IMR-90 (cell line): ENCODE measurements around the gene CNIH2. TPM values are rescaled to one million over a fixed set of nuclear protein-coding genes. Genes with fewer than 3 reads are reported as not detected.

Experiments
- ATAC-seq: fragments of 200-7000 bp; cut with Tn5 transposase; 2 replicates; pipeline ENCODE4 v1.9.1; 2020; ENCODE audit warnings: low read depth, mild to moderate bottlenecking, moderate library complexity
- BruUV-seq: library from RNA; stranded (reverse); fragments of 400-500 nt; replicated peaks from 2 replicates; lab custom pipeline; 2021; lab: Mats Ljungman, UMichigan
- CTCF ChIA-PET: fragments of 300-600 bp; formaldehyde crosslinking; extraction: SDS; loops from one replicate; lab custom pipeline; 2021; ENCODE audit warnings: antibody characterized with exemption; lab: Yijun Ruan, JAX
- POLR2A ChIA-PET: fragments of 300-600 bp; sonication (Branson Sonifier 250); formaldehyde crosslinking; loops from one replicate; lab custom pipeline; 2022; ENCODE audit warnings: antibody characterized with exemption; ENCODE audit not compliant: unreplicated experiment; lab: Charles Lee
- DNase-seq: peaks from one replicate; pipeline ENCODE4 v3.0.0; 2013
- H2AFZ ChIP-seq: replicated peaks from 2 replicates; pipeline ENCODE3; 2013; ENCODE audit warnings: low read length, mild to moderate bottlenecking; ENCODE audit not compliant: poor library complexity
- H2AK5ac ChIP-seq: 2 replicates; pipeline ENCODE4 v1.6.1; 2013; ENCODE audit warnings: low read depth, low read length, inconsistent platforms
- H2AK9ac ChIP-seq: replicated peaks from 2 replicates; pipeline ENCODE3; 2013; ENCODE audit warnings: mild to moderate bottlenecking, low read depth, low read length, moderate library complexity; ENCODE audit not compliant: poor library complexity
- H2BK120ac ChIP-seq: 2 replicates; pipeline ENCODE4 v1.6.1; 2013; ENCODE audit warnings: low read depth, low read length, inconsistent platforms
- H2BK15ac ChIP-seq: 3 replicates; pipeline ENCODE4 v1.6.1; 2013; ENCODE audit warnings: low read depth, low read length, inconsistent platforms
- H2BK20ac ChIP-seq: 2 replicates; pipeline ENCODE4 v1.6.1; 2013; ENCODE audit warnings: low read depth, mild to moderate bottlenecking, inconsistent platforms, low read length, moderate library complexity
- H2BK5ac ChIP-seq: 2 replicates; pipeline ENCODE4 v1.6.1; 2013; ENCODE audit warnings: mild to moderate bottlenecking, low read depth, low read length, inconsistent platforms; ENCODE audit not compliant: poor library complexity, severe bottlenecking
- H3K14ac ChIP-seq: replicated peaks from 2 replicates; pipeline ENCODE4 v1.6.1; 2013; ENCODE audit warnings: low read depth, low read length, inconsistent platforms
- H3K18ac ChIP-seq: 2 replicates; pipeline ENCODE4 v1.6.1; 2013; ENCODE audit warnings: low read depth, low read length, control low read depth
- H3K23ac ChIP-seq: 2 replicates; pipeline ENCODE4 v1.6.1; 2013; ENCODE audit warnings: low read depth, low read length, inconsistent platforms
- H3K27ac ChIP-seq: 2 replicates; pipeline ENCODE4 v1.5.1; 2013; ENCODE audit warnings: mild to moderate bottlenecking, control low read depth, low read length; ENCODE audit not compliant: insufficient read depth
- H3K27me3 ChIP-seq: 2 replicates; pipeline ENCODE4 v1.6.1; 2013; ENCODE audit warnings: low read length; ENCODE audit not compliant: control insufficient read depth, insufficient read depth
- H3K36me3 ChIP-seq: 2 replicates; pipeline ENCODE4 v1.6.1; 2013; ENCODE audit warnings: low read length, mixed read lengths; ENCODE audit not compliant: control insufficient read depth, insufficient read depth
- H3K4ac ChIP-seq: 2 replicates; pipeline ENCODE4 v1.6.1; 2013; ENCODE audit warnings: low read depth, low read length, inconsistent platforms
- H3K4me1 ChIP-seq: 2 replicates; pipeline ENCODE4 v1.6.1; 2013; ENCODE audit warnings: low read length, mixed read lengths; ENCODE audit not compliant: control insufficient read depth, insufficient read depth
- H3K4me2 ChIP-seq: 2 replicates; pipeline ENCODE4 v1.6.1; 2013; ENCODE audit warnings: low read depth, mild to moderate bottlenecking, control low read depth, low read length, moderate library complexity
- H3K4me3 ChIP-seq: 2 replicates; pipeline ENCODE4 v1.5.1; 2013; ENCODE audit warnings: low read depth, mild to moderate bottlenecking, control low read depth, low read length, moderate library complexity; ENCODE audit not compliant: insufficient read depth
- H3K56ac ChIP-seq: 2 replicates; pipeline ENCODE4 v1.6.1; 2013; ENCODE audit warnings: low read length, inconsistent platforms; ENCODE audit not compliant: insufficient read depth; ENCODE audit errors: extremely low read depth
- H3K79me1 ChIP-seq, 2 experiments: 2 replicates each; pipeline ENCODE4 v1.6.1; 2013; ENCODE audit warnings: low read length in 2 of 2, inconsistent platforms in 1 of 2, low read depth in 1 of 2
- H3K9ac ChIP-seq: 2 replicates; pipeline ENCODE4 v1.6.1; 2013; ENCODE audit warnings: low read depth, low read length, control low read depth
- H3K9me1 ChIP-seq: 2 replicates; pipeline ENCODE4 v1.6.1; 2013; ENCODE audit warnings: low read length, inconsistent platforms; ENCODE audit not compliant: insufficient read depth
- H3K9me3 ChIP-seq: 2 replicates; pipeline ENCODE4 v1.6.1; 2013; ENCODE audit warnings: low read length; ENCODE audit not compliant: control insufficient read depth, insufficient read depth
- H4K20me1 ChIP-seq: 2 replicates; pipeline ENCODE4 v1.6.1; 2013; ENCODE audit warnings: low read length, inconsistent platforms; ENCODE audit not compliant: insufficient read depth
- H4K5ac ChIP-seq: 2 replicates; pipeline ENCODE4 v1.6.1; 2013; ENCODE audit warnings: mild to moderate bottlenecking, low read depth, low read length, control low read depth
- H4K8ac ChIP-seq, 2 experiments: 2 replicates each; pipeline ENCODE4 v1.6.1; 2013; ENCODE audit warnings: low read depth in 2 of 2, low read length in 2 of 2, control low read depth in 1 of 2, inconsistent platforms in 1 of 2
- H4K91ac ChIP-seq: 2 replicates; pipeline ENCODE4 v1.6.1; 2013; ENCODE audit warnings: low read depth, low read length, inconsistent platforms; ENCODE audit not compliant: insufficient read depth
- BHLHE40 ChIP-seq: fragments of 150-350 bp; IDR thresholded peaks from 2 replicates; pipeline ENCODE4 v1.6.1; 2016; ENCODE audit warnings: mild to moderate bottlenecking, low read depth, low read length
- CEBPB ChIP-seq: IDR thresholded peaks from 2 replicates; pipeline ENCODE4 v1.6.1; 2012; ENCODE audit warnings: low read depth, low read length, improper control_type of control experiment
- CHD1 ChIP-seq: IDR thresholded peaks from 2 replicates; pipeline ENCODE4 v1.6.1; 2012; ENCODE audit warnings: low read depth, low read length, improper control_type of control experiment
- FOS ChIP-seq: fragments of 150-350 bp; IDR thresholded peaks from 2 replicates; pipeline ENCODE4 v1.6.1; 2016; ENCODE audit warnings: low read depth, low read length
- MAZ ChIP-seq: IDR thresholded peaks from 2 replicates; pipeline ENCODE4 v1.6.1; 2012; ENCODE audit warnings: low read depth, mild to moderate bottlenecking, low read length, improper control_type of control experiment, moderate library complexity, borderline replicate concordance
- MXI1 ChIP-seq: IDR thresholded peaks from 2 replicates; pipeline ENCODE4 v1.6.1; 2012; ENCODE audit warnings: low read depth, mild to moderate bottlenecking, low read length, moderate library complexity, borderline replicate concordance
- NFE2L2 ChIP-seq: fragments of 150-350 bp; IDR thresholded peaks from 2 replicates; pipeline ENCODE4 v1.6.1; 2016; ENCODE audit warnings: low read depth, mild to moderate bottlenecking, low read length
- POLR2A ChIP-seq: IDR thresholded peaks from 2 replicates; pipeline ENCODE4 v1.6.1; 2012; ENCODE audit warnings: mild to moderate bottlenecking, low read depth, low read length
- RAD21 ChIP-seq: IDR thresholded peaks from 2 replicates; pipeline ENCODE4 v1.6.1; 2012; ENCODE audit warnings: low read length, improper control_type of control experiment
- RCOR1 ChIP-seq: IDR thresholded peaks from 2 replicates; pipeline ENCODE4 v1.6.1; 2012; ENCODE audit warnings: mild to moderate bottlenecking, low read length, improper control_type of control experiment; ENCODE audit not compliant: insufficient replicate concordance
- RFX5 ChIP-seq: IDR thresholded peaks from 2 replicates; pipeline ENCODE4 v1.8.0; 2012; ENCODE audit warnings: low read depth, mild to moderate bottlenecking, low read length, moderate library complexity
- SMC3 ChIP-seq: fragments of 150-350 bp; IDR thresholded peaks from 2 replicates; pipeline ENCODE4 v1.6.1; 2016; ENCODE audit warnings: low read depth, mild to moderate bottlenecking, antibody characterized with exemption, low read length, moderate library complexity
- WGBS, 2 experiments: methylation state at CpG; one replicate each; pipeline versions ENCODE4 v1.1.5 to v1.1.7; 2013; ENCODE audit warnings: missing lambda C conversion rate in 2 of 2; ENCODE audit not compliant: insufficient read length in 1 of 2; ENCODE audit errors: extremely low coverage in 2 of 2; 5-methylcytosine and 5-hydroxymethylcytosine counted together
- dilution Hi-C: fragments of 300-500 bp; cut with HindIII; formaldehyde crosslinking; loops from one replicate; pipeline ENCODE4 v1.14.3; 2018; ENCODE audit warnings: low sequenced_read_pairs; ENCODE audit not compliant: unreplicated experiment
- in situ Hi-C: fragments of 300-500 bp; cut with MboI; formaldehyde crosslinking; loops from 3 replicates; pipeline ENCODE4 v1.14.3; 2019; ENCODE audit warnings: low sequenced_read_pairs, inconsistent platforms, mixed read lengths
- intact Hi-C: fragments of 100-400 bp; cut with micrococcal nuclease; formaldehyde crosslinking; loops from 2 replicates; pipeline ENCODE4 v1.10.0; 2022
- polyA plus RNA-seq, 3 experiments: library from polyadenylated mRNA; depleted of rRNA; stranded (reverse); fragments of >200 nt; gene quantifications; 2 replicates each; pipeline ENCODE4 v1.2.3, GENCODE V29; 2012; ENCODE audit warnings: low replicate concordance in 1 of 3
- total RNA-seq: library from RNA; depleted of rRNA; stranded (reverse); fragments of >200 nt; gene quantifications from 2 replicates; pipeline ENCODE4 v1.2.3, GENCODE V29; 2012

CNIH2 gene
- total and polyA plus RNA-seq, 2 of the 4 experiments (the other 2 are of a cell fraction): 0.54 to 3.4 TPM

DNA sequence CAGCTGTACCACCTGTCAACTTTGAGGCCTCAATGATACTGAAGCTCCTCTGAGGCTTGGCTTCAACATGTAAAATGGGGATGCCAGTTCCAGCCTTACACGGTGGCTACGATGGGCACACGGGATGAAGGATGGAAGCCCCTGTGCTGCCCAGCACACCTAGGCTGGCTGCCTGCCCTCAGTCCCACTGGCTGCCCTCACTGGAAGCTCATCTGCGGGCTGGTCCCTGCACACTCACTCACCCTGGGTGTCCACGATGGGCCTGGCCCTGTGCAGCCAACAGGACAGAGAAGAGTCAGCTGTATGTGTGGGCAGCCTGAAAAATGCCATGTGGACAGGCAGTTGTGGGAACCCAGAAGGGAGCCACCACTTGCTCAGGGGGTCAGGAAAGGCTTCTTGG is 8.7 kb downstream of the CNIH2 start:
- Histone ChIP-seq H3K4ac (0 out of 2 replicates have a peak overlapping the region, but pooled peaks have one; percentile 9), H4K91ac (no peak overlapping the region), H2BK5ac (no peak overlapping the region), H3K56ac (no peak overlapping the region), H3K36me3 (peaks cover 16% of the 10 kb centered on the region; the same call in 1 of the 2 replicates), H3K14ac (no peak overlapping the region), H4K5ac (no peak overlapping the region), H3K23ac (peak overlapping the region; percentile 31; the same call in 1 of the 2 replicates), H3K18ac (no peak overlapping the region), H4K8ac (no peak overlapping the region), H2BK15ac (no peak overlapping the region), H3K79me1 (peaks cover 15 to 44% of the 10 kb centered on the region in 2 experiments; a peak in 3 of 4 replicates), H2AK5ac (0 out of 2 replicates have a peak overlapping the region, but pooled peaks have one; percentile 15), H3K9me3 (no peaks in the 10 kb centered on the region), H4K20me1 (peaks cover 30% of the 10 kb centered on the region), H3K27me3 (peaks cover 7% of the 10 kb centered on the region), H3K9ac (no peak overlapping the region), H3K27ac (no peak overlapping the region), H2BK20ac (no peak overlapping the region), H3K4me1 (peaks cover 13% of the 10 kb centered on the region), H2BK120ac (no peak overlapping the region), H3K4me3 (no peak overlapping the region), H3K4me2 (no peak overlapping the region), H2AFZ (peak overlapping the region; percentile 35), H2AK9ac (peak overlapping the region; percentile 66), H3K9me1 (peaks cover 17% of the 10 kb centered on the region)
- DNase-seq: no peak
- ChIA-PET POLR2A (no interaction called here), CTCF (no interaction called here)
- in situ Hi-C loops (no loop called here), intact Hi-C loops (no loop called here), dilution Hi-C loops (no loop called here)
- no TSS peak for BruUV-seq
- TF ChIP-seq RFX5 (no peak), BHLHE40 (no peak), NFE2L2 (no peak), FOS (no peak), RAD21 (no peak), MAZ (no peak), POLR2A (no peak), RCOR1 (no peak), SMC3 (no peak), MXI1 (no peak), CHD1 (no peak), CEBPB (no peak)
- WGBS, 2 experiments: 100% methylated on average over 1 of the region's 5 CpGs; no CpG with 5 or more reads in 1 of the 2 experiments
- ATAC-seq: no peak
